Esophagus (tissue), 2 donors: ENCODE data around the gene APOB. TPM values are rescaled to one million over a fixed set of nuclear protein-coding genes. Genes with fewer than 3 reads are reported as not detected.

Source experiments
- H3K27ac ChIP-seq, 2 donors: one replicate each; pipeline ENCODE4 v1.5.1; 2013; ENCODE audit warnings: low read depth in 2 of 2, mild to moderate bottlenecking in 2 of 2, inconsistent platforms in 1 of 2, low read length in 1 of 2, moderate library complexity in 1 of 2
- H3K27me3 ChIP-seq, 2 donors: one replicate each; pipeline ENCODE4 v1.6.1; 2013; ENCODE audit warnings: low read length in 2 of 2, control low read depth in 1 of 2, mild to moderate bottlenecking in 1 of 2; ENCODE audit not compliant: insufficient read depth in 2 of 2, control insufficient read depth in 1 of 2
- H3K36me3 ChIP-seq, 2 donors: one replicate each; pipeline ENCODE4 v1.6.1; 2013; ENCODE audit warnings: low read length in 1 of 2; ENCODE audit not compliant: control insufficient read depth in 2 of 2, insufficient read depth in 2 of 2
- H3K4me1 ChIP-seq, 2 donors: one replicate each; pipeline ENCODE4 v1.6.1; 2013; ENCODE audit warnings: low read length in 1 of 2; ENCODE audit not compliant: control insufficient read depth in 2 of 2, insufficient read depth in 2 of 2
- H3K4me3 ChIP-seq, 2 donors: one replicate each; pipeline ENCODE4 v1.5.1; 2013; ENCODE audit warnings: low read length in 2 of 2, mild to moderate bottlenecking in 2 of 2, low read depth in 1 of 2, moderate library complexity in 1 of 2
- H3K9me3 ChIP-seq, 2 donors: one replicate each; pipeline ENCODE4 v1.6.1; 2013; ENCODE audit warnings: mild to moderate bottlenecking in 2 of 2, low read depth in 1 of 2, low read length in 1 of 2, moderate library complexity in 1 of 2; ENCODE audit not compliant: control insufficient read depth in 2 of 2, insufficient read depth in 1 of 2
- WGBS, 2 donors: extraction: QIAGEN DNeasy Blood & Tissue Kit; methylation state at CpG; one replicate each; pipeline ENCODE4 v1.1.7; 2013; 5-methylcytosine and 5-hydroxymethylcytosine counted together
- polyA plus RNA-seq, 2 donors: library from polyadenylated mRNA; stranded (reverse); fragments of 200-250 nt; gene quantifications; one replicate each; pipeline ENCODE4 v1.2.3, GENCODE V29; 2013
- donor health status: healthy with polysubstance abuse.
- donor health status: Bipolar disorder and iron deficiency.

APOB gene
- polyA plus RNA-seq, 2 donors, result 0.02 TPM

GRCh38 chr2:21020031-21020667, 23.7 kb downstream of the APOB start:
- H3K4me1 ChIP-seq, result no peaks in the 10 kb centered on the region
- no peaks in the 10 kb centered on the region for H3K36me3 ChIP-seq
- 81 to 92% methylated on average over 3 of the region's 3 CpGs for WGBS, 2 donors
- H3K4me3 ChIP-seq, result no peak overlapping the region
- no peak overlapping the region for H3K27ac ChIP-seq
- H3K27me3 ChIP-seq, result no peaks in the 10 kb centered on the region
- H3K9me3 ChIP-seq, result no peaks in the 10 kb centered on the region

GRCh38 chr2:21019678-21020021, 24.2 kb downstream of the APOB start:
- H3K36me3 ChIP-seq, result no peaks in the 10 kb centered on the region
- no peaks in the 10 kb centered on the region for H3K27me3 ChIP-seq
- H3K9me3 ChIP-seq, result no peaks in the 10 kb centered on the region
- no peaks in the 10 kb centered on the region for H3K4me1 ChIP-seq
- 90% methylated on average over 6 of the region's 6 CpGs for WGBS, 2 donors
- no peak overlapping the region for H3K4me3 ChIP-seq
- H3K27ac ChIP-seq, result no peak overlapping the region

- H3K4me3 ChIP-seq, result no peak overlapping the region
- H3K36me3 ChIP-seq, result no peaks in the 10 kb centered on the region
- no peaks in the 10 kb centered on the region for H3K27me3 ChIP-seq
- no peak overlapping the region for H3K27ac ChIP-seq
- no peaks in the 10 kb centered on the region for H3K4me1 ChIP-seq
- 93 to 94% methylated on average over 3 of the region's 3 CpGs for WGBS, 2 donors
- no peaks in the 10 kb centered on the region for H3K9me3 ChIP-seq
Measured at GRCh38 chr2:21019000-21019677, 24.7 kb downstream of the APOB start.

- Histone ChIP-seq H3K9me3 (no peaks in the 10 kb centered on the region), H3K27ac (no peak overlapping the region), H3K4me1 (no peaks in the 10 kb centered on the region), H3K36me3 (no peaks in the 10 kb centered on the region), H3K27me3 (no peaks in the 10 kb centered on the region), H3K4me3 (no peak overlapping the region)
- 79 to 87% methylated on average over 2 of the region's 2 CpGs for WGBS, 2 donors
Measured at GRCh38 chr2:21018290-21018689, 25.6 kb downstream of the APOB start.

- Histone ChIP-seq H3K27me3 (no peaks in the 10 kb centered on the region), H3K9me3 (no peaks in the 10 kb centered on the region), H3K4me1 (no peaks in the 10 kb centered on the region), H3K4me3 (no peak overlapping the region), H3K36me3 (no peaks in the 10 kb centered on the region), H3K27ac (no peak overlapping the region)
- 85 to 94% methylated on average over 4 of the region's 4 CpGs for WGBS, 2 donors
Measured at GRCh38 chr2:21017748-21018276, 26.1 kb downstream of the APOB start.

GRCh38 chr2:21015281-21015645, 28.6 kb downstream of the APOB start:
- Histone ChIP-seq H3K4me1 (no peaks in the 10 kb centered on the region), H3K27ac (no peak overlapping the region), H3K4me3 (no peak overlapping the region), H3K9me3 (no peaks in the 10 kb centered on the region), H3K27me3 (no peaks in the 10 kb centered on the region), H3K36me3 (no peaks in the 10 kb centered on the region)
- 74 to 81% methylated on average over 3 of the region's 3 CpGs for WGBS, 2 donors

GRCh38 chr2:21014364-21015280, 29.3 kb downstream of the APOB start:
- Histone ChIP-seq H3K36me3 (no peaks in the 10 kb centered on the region), H3K4me1 (no peaks in the 10 kb centered on the region)
- 72 to 75% methylated on average over 6 of the region's 6 CpGs for WGBS, 2 donors

GRCh38 chr2:21013043-21013816, 30.6 kb downstream of the APOB start:
- no peaks in the 10 kb centered on the region for H3K36me3 ChIP-seq
- no peak overlapping the region for H3K4me3 ChIP-seq
- WGBS, 2 donors, result 80 to 81% methylated on average over 8 of the region's 8 CpGs
- H3K27me3 ChIP-seq, result no peaks in the 10 kb centered on the region
- H3K4me1 ChIP-seq, result no peaks in the 10 kb centered on the region
- H3K9me3 ChIP-seq, result no peaks in the 10 kb centered on the region
- H3K27ac ChIP-seq, result no peak overlapping the region

More at GRCh38 chr2:21014364-21015280, 29.3 kb downstream of the APOB start:
- no peaks in the 10 kb centered on the region for H3K9me3 ChIP-seq
- H3K27me3 ChIP-seq, result no peaks in the 10 kb centered on the region
- H3K27ac ChIP-seq, result no peak overlapping the region
- H3K4me3 ChIP-seq, result no peak overlapping the region

- H3K9me3 ChIP-seq, result no peaks in the 10 kb centered on the region
- no peaks in the 10 kb centered on the region for H3K36me3 ChIP-seq
- WGBS, 2 donors, result 84 to 91% methylated on average over 3 of the region's 3 CpGs
- H3K27ac ChIP-seq, result no peak overlapping the region
- no peak overlapping the region for H3K4me3 ChIP-seq
- H3K27me3 ChIP-seq, result no peaks in the 10 kb centered on the region
- H3K4me1 ChIP-seq, result no peaks in the 10 kb centered on the region
Measured at GRCh38 chr2:21012557-21012937, 31.3 kb downstream of the APOB start.
